ENCODE data around the gene ZFP30.

The ZFP30 gene

DNA sequence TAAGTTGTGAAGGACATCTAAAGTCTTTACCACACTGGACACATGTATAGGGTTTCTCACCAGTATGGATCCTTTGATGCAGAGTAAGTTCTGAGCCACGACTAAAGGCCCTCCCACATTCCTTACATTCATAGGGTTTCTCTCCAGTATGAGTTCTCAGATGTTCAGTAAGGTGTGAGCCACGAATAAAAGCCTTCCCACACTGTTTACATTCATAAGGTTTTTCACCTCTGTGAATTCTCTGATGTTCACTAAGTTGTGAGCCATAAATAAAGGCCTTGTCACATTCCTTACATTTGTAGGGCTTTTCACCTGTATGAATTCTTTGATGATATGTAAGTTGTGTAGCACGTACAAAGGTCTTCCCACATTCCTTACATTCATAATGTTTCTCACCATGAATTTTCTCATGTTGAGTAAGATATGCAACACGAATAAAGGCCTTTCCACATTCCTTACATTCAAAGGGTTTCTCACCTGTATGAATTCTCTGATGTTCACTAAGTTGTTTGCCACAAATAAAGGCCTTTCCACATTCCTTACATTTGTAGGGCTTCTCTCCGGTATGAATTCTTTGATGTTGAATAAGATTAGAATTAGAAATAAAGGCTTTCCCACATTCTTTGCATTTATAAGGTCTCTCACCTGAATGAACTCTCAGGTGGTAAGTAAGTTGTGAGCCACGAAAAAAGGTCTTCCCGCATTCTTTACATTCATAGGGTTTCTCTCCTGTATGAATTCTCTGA, 90.5 kb downstream of the ZFP30 start:
- no peak for DNase-seq (ENCODE audit: low spot score)
